ENCODE data around the gene CLSTN2. TPM values are rescaled to one million over a fixed set of nuclear protein-coding genes. Genes with fewer than 3 reads are reported as not detected.
"Not testable (repeated sequence)": the region's sequence is repeated elsewhere in the genome, so short reads cannot be mapped to it uniquely, and the experiment has no call there.

Gene CLSTN2
- total RNA-seq, 2 donors from 2014 or later, result 0.82 to 1.3 TPM

DNA sequence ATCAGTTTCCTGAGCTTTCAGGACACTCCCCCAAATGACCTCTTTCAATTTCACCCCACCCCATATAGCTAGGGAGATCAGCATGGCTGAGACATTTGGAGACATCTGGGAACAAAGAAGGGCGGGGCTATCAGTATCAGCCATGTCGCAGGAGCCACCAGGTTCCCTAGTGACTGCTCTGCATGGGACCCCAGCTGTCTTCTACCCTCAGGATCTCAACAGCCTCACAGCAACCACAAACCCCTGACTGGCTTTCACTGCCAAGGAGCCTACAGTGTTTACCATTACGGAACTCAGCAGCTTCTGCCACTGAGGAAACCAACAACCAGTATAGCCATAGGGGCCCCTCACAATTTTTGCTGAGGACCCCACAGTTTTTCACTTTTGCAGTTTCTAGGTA is 473.3 kb downstream of the CLSTN2 start:
- intact Hi-C loops (cut with DNase I), result no loop called here
- no peaks in the 10 kb centered on the region for H3K27me3 ChIP-seq
- no peak for TF ChIP-seq CTCF (IDR thresholded peaks at IDR 0.05)
- H3K27ac ChIP-seq, result no peak overlapping the region
- no peak overlapping the region for H3K4me3 ChIP-seq
- no peaks in the 10 kb centered on the region for H3K9me3 ChIP-seq
- no peaks in the 10 kb centered on the region for H3K36me3 ChIP-seq
- no peak for DNase-seq
- no peak overlapping the region for H3K9ac ChIP-seq (ENCODE audit: low read depth in 2 of 2, low read length in 2 of 2)
- H3K4me1 ChIP-seq, result no peaks in the 10 kb centered on the region

GRCh38 chr3:140416666-140417065 is 481.7 kb downstream of the CLSTN2 start:
- intact Hi-C loops (cut with DNase I), result no loop called here
- H3K27me3 ChIP-seq, result peaks cover 3% of the 10 kb centered on the region
- H3K4me3 ChIP-seq, result no peak overlapping the region
- no peak for TF ChIP-seq CTCF (IDR thresholded peaks at IDR 0.05)
- DNase-seq, result no peak
- H3K9ac ChIP-seq (ENCODE audit: low read depth in 2 of 2, low read length in 2 of 2), result no peak overlapping the region
- no peaks in the 10 kb centered on the region for H3K4me1 ChIP-seq
- no peaks in the 10 kb centered on the region for H3K36me3 ChIP-seq
- no peaks in the 10 kb centered on the region for H3K9me3 ChIP-seq
- H3K27ac ChIP-seq, result no peak overlapping the region

GRCh38 chr3:140420621-140421357 is 485.8 kb downstream of the CLSTN2 start:
- no peak for TF ChIP-seq CTCF (IDR thresholded peaks at IDR 0.05)
- Histone ChIP-seq H3K27me3 (peaks cover 3% of the 10 kb centered on the region), H3K9ac (ENCODE audit: low read depth in 2 of 2, low read length in 2 of 2) (no peak overlapping the region), H3K36me3 (no peaks in the 10 kb centered on the region), H3K4me1 (no peaks in the 10 kb centered on the region), H3K4me3 (no peak overlapping the region), H3K9me3 (no peaks in the 10 kb centered on the region), H3K27ac (no peak overlapping the region)
- no peak for DNase-seq
- intact Hi-C loops (cut with DNase I), result no loop called here

- H3K36me3 ChIP-seq, result no peaks in the 10 kb centered on the region
- no peak for TF ChIP-seq CTCF (IDR thresholded peaks at IDR 0.05)
- DNase-seq, result no peak
- no peaks in the 10 kb centered on the region for H3K9me3 ChIP-seq
- intact Hi-C loops (cut with DNase I), result no loop called here
- no peaks in the 10 kb centered on the region for H3K4me1 ChIP-seq
- peaks cover 3% of the 10 kb centered on the region for H3K27me3 ChIP-seq
- H3K9ac ChIP-seq (ENCODE audit: low read depth in 2 of 2, low read length in 2 of 2), result no peak overlapping the region
- no peak overlapping the region for H3K4me3 ChIP-seq
- no peak overlapping the region for H3K27ac ChIP-seq
Observed at GRCh38 chr3:140421884-140422283, 486.9 kb downstream of the CLSTN2 start.

DNA sequence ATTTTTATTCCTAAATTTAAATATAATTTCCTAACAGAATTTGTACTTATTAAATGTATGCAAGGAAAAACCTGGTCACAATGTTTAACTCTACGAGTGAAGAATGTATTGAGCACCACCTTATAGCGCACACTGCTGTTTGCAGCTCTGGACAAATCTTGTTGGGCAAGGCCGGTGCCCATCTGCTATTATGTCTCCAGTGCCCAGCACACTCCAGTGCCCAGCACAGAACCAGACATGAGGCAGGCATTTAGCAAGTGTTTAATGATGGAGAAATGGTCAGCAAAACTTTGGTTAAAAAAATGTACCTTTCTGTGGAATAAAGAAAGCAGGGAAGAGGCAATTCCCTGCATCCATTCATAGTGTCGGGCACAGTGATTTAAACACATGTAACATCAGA is 488.2 kb downstream of the CLSTN2 start:
- intact Hi-C loops (cut with DNase I), result no loop called here
- Histone ChIP-seq H3K27ac (no peak overlapping the region), H3K27me3 (peaks cover 3% of the 10 kb centered on the region), H3K4me1 (no peaks in the 10 kb centered on the region), H3K9ac (ENCODE audit: low read depth in 2 of 2, low read length in 2 of 2) (no peak overlapping the region), H3K36me3 (no peaks in the 10 kb centered on the region), H3K4me3 (no peak overlapping the region), H3K9me3 (no peaks in the 10 kb centered on the region)
- no peak for TF ChIP-seq CTCF (IDR thresholded peaks at IDR 0.05)
- no peak for DNase-seq

- H3K9me3 ChIP-seq; H3K36me3 ChIP-seq; H3K27me3 ChIP-seq; intact Hi-C loops (cut with DNase I); H3K4me1 ChIP-seq; H3K9ac ChIP-seq (ENCODE audit: low read depth in 2 of 2, low read length in 2 of 2); H3K4me3 ChIP-seq; H3K27ac ChIP-seq; DNase-seq: not testable (repeated sequence)
Observed at GRCh38 chr3:140423574-140423973, 488.6 kb downstream of the CLSTN2 start.

Measured in colonic mucosa (tissue), 4 donors.